ENCODE data around the gene ECSCR.

The ECSCR gene

DNA sequence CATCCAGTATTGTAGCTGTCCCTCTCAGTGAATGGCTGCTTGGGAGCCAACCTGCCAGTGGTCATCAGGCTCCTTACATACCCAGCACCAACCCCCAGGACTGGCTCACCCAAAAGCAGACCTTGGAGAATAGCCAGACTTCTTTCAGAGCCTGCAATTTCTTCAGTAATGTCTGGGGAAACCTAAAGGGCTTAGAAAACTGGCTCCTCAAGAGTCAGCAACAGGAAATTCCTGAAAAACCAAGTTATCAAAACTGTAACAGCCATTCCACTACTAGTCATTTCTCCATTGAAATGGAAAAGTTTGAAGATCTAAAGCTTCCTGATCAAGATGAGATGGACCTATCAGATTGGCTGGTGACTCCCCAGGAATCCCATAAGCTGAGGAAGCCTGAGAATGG lies 32.3 kb upstream of the ECSCR start:
- peak; percentile 30 for ATAC-seq
- TF ChIP-seq, protein P1, sequence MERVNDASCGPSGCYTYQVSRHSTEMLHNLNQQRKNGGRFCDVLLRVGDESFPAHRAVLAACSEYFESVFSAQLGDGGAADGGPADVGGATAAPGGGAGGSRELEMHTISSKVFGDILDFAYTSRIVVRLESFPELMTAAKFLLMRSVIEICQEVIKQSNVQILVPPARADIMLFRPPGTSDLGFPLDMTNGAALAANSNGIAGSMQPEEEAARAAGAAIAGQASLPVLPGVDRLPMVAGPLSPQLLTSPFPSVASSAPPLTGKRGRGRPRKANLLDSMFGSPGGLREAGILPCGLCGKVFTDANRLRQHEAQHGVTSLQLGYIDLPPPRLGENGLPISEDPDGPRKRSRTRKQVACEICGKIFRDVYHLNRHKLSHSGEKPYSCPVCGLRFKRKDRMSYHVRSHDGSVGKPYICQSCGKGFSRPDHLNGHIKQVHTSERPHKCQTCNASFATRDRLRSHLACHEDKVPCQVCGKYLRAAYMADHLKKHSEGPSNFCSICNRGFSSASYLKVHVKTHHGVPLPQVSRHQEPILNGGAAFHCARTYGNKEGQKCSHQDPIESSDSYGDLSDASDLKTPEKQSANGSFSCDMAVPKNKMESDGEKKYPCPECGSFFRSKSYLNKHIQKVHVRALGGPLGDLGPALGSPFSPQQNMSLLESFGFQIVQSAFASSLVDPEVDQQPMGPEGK (CRISPR knock-in tag; IDR thresholded peaks at IDR 0.05; ENCODE audit: borderline replicate concordance) = no peak
- no peak for TF ChIP-seq OSR1 (CRISPR knock-in tag; IDR thresholded peaks at IDR 0.05)
- TF ChIP-seq, protein P2, sequence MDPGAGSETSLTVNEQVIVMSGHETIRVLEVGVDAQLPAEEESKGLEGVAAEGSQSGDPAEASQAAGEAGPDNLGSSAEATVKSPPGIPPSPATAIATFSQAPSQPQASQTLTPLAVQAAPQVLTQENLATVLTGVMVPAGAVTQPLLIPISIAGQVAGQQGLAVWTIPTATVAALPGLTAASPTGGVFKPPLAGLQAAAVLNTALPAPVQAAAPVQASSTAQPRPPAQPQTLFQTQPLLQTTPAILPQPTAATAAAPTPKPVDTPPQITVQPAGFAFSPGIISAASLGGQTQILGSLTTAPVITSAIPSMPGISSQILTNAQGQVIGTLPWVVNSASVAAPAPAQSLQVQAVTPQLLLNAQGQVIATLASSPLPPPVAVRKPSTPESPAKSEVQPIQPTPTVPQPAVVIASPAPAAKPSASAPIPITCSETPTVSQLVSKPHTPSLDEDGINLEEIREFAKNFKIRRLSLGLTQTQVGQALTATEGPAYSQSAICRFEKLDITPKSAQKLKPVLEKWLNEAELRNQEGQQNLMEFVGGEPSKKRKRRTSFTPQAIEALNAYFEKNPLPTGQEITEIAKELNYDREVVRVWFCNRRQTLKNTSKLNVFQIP (CRISPR knock-in tag; IDR thresholded peaks at IDR 0.05; ENCODE audit: borderline replicate concordance, low read depth) = no peak
- no peak for TF ChIP-seq TOX (CRISPR knock-in tag; IDR thresholded peaks at IDR 0.05; ENCODE audit: borderline replicate concordance)
- no peak for TF ChIP-seq PPARA (CRISPR knock-in tag; IDR thresholded peaks at IDR 0.05; ENCODE audit: borderline replicate concordance)
- TF ChIP-seq CSDC2 (CRISPR knock-in tag; IDR thresholded peaks at IDR 0.05) = no peak
- TF ChIP-seq, protein P3, sequence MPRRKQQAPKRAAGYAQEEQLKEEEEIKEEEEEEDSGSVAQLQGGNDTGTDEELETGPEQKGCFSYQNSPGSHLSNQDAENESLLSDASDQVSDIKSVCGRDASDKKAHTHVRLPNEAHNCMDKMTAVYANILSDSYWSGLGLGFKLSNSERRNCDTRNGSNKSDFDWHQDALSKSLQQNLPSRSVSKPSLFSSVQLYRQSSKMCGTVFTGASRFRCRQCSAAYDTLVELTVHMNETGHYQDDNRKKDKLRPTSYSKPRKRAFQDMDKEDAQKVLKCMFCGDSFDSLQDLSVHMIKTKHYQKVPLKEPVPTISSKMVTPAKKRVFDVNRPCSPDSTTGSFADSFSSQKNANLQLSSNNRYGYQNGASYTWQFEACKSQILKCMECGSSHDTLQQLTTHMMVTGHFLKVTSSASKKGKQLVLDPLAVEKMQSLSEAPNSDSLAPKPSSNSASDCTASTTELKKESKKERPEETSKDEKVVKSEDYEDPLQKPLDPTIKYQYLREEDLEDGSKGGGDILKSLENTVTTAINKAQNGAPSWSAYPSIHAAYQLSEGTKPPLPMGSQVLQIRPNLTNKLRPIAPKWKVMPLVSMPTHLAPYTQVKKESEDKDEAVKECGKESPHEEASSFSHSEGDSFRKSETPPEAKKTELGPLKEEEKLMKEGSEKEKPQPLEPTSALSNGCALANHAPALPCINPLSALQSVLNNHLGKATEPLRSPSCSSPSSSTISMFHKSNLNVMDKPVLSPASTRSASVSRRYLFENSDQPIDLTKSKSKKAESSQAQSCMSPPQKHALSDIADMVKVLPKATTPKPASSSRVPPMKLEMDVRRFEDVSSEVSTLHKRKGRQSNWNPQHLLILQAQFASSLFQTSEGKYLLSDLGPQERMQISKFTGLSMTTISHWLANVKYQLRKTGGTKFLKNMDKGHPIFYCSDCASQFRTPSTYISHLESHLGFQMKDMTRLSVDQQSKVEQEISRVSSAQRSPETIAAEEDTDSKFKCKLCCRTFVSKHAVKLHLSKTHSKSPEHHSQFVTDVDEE (CRISPR knock-in tag; IDR thresholded peaks at IDR 0.05) = no peak
- TF ChIP-seq RARB (CRISPR knock-in tag; IDR thresholded peaks at IDR 0.05) = no peak
- TF ChIP-seq SNAI2 (CRISPR knock-in tag; IDR thresholded peaks at IDR 0.05) = no peak
- no peak for TF ChIP-seq ZNF70 (CRISPR knock-in tag; IDR thresholded peaks at IDR 0.05)
- no peak for TF ChIP-seq ZC3H10 (CRISPR knock-in tag; IDR thresholded peaks at IDR 0.05)

DNA sequence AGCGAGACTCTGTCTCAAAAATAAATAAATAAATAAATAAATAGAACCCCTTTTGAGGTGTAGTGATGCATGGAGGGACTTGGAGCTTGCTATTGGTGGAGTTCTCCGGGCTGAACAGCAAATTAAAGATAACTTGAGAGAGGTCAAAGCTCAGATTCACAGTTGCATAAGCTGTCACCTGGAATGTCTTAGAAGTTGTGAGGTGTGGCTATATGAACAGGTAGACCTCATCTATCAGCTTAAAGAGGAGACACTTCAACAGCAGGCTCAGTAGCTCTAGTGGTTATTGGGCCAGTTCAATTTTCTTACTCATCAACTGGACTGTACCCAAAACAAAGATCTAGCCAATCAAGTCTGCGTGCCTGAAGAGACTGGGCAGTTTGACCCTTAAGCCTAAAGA lies 31.7 kb upstream of the ECSCR start:
- no peak for TF ChIP-seq ISL1 (CRISPR knock-in tag; IDR thresholded peaks at IDR 0.05)
- no peak for TF ChIP-seq OSR1 (CRISPR knock-in tag; IDR thresholded peaks at IDR 0.05)
- TF ChIP-seq, protein P2 (CRISPR knock-in tag; IDR thresholded peaks at IDR 0.05; ENCODE audit: borderline replicate concordance, low read depth) = no peak
- TF ChIP-seq TOX (CRISPR knock-in tag; IDR thresholded peaks at IDR 0.05; ENCODE audit: borderline replicate concordance) = no peak
- no peak for TF ChIP-seq RARB (CRISPR knock-in tag; IDR thresholded peaks at IDR 0.05)
- no peak for TF ChIP-seq ZFP30 (CRISPR knock-in tag; IDR thresholded peaks at IDR 0.05)
- TF ChIP-seq ZNF70 (CRISPR knock-in tag; IDR thresholded peaks at IDR 0.05) = no peak
- ATAC-seq = no peak

- ATAC-seq = peak; percentile 82
- no peak for TF ChIP-seq ZFP3 (CRISPR knock-in tag; IDR thresholded peaks at IDR 0.05)
- TF ChIP-seq ZC3H10 (CRISPR knock-in tag; IDR thresholded peaks at IDR 0.05) = no peak
- no peak for TF ChIP-seq TCF4 (CRISPR knock-in tag; IDR thresholded peaks at IDR 0.05; ENCODE audit: borderline replicate concordance)
- TF ChIP-seq, protein P1 (CRISPR knock-in tag; IDR thresholded peaks at IDR 0.05; ENCODE audit: borderline replicate concordance) = no peak
- TF ChIP-seq ARNTL (CRISPR knock-in tag; IDR thresholded peaks at IDR 0.05; ENCODE audit: borderline replicate concordance, low read depth) = no peak
- TF ChIP-seq ZNF8 (CRISPR knock-in tag; IDR thresholded peaks at IDR 0.05) = no peak
- TF ChIP-seq ZFP30 (CRISPR knock-in tag; IDR thresholded peaks at IDR 0.05) = no peak
- no peak for TF ChIP-seq ISL1 (CRISPR knock-in tag; IDR thresholded peaks at IDR 0.05)
- TF ChIP-seq TOX (CRISPR knock-in tag; IDR thresholded peaks at IDR 0.05; ENCODE audit: borderline replicate concordance) = no peak
Measured at GRCh38 chr5:139492700-139493192, 30.2 kb upstream of the ECSCR start.

DNA sequence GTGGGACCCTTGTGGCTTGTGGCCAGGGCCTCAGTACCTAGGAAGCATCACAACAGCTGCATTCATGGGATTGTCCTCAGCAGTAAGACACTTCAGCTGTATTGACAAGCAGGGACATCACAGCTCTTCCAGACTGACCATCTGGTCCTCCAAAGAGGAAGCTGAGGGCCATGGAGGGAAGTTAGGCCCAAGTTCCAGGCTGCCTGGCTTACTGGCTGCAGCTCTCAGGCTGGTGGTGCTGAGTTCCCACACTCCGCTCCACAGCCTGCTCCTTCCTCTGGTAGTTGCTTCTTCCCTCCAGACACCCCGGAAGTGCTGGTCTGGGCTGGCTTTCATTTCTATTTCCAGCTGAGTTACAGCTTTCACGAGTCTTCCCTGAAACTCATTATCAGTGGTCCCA lies 25.7 kb upstream of the ECSCR start:
- ATAC-seq = no peak
- no peak for TF ChIP-seq CSDC2 (CRISPR knock-in tag; IDR thresholded peaks at IDR 0.05)
- TF ChIP-seq, protein P2 (CRISPR knock-in tag; IDR thresholded peaks at IDR 0.05; ENCODE audit: borderline replicate concordance, low read depth) = no peak
- no peak for TF ChIP-seq ZFP30 (CRISPR knock-in tag; IDR thresholded peaks at IDR 0.05)
- no peak for TF ChIP-seq TCF4 (CRISPR knock-in tag; IDR thresholded peaks at IDR 0.05; ENCODE audit: borderline replicate concordance)
- TF ChIP-seq, protein P3 (CRISPR knock-in tag; IDR thresholded peaks at IDR 0.05) = no peak
- no peak for TF ChIP-seq ZNF70 (CRISPR knock-in tag; IDR thresholded peaks at IDR 0.05)
- no peak for TF ChIP-seq ZC3H10 (CRISPR knock-in tag; IDR thresholded peaks at IDR 0.05)
- no peak for TF ChIP-seq ZNF565 (CRISPR knock-in tag; conservative IDR thresholded peaks at IDR 0.05; ENCODE audit: low read depth)
